Activated CD4-positive, alpha-beta T cell treated with anti-CD3 and anti-CD28 coated beads, Interleukin-2, amount 50 U/mL, for 48 hours (primary cell): Measurements from ENCODE around the gene MRPL1.
"Not testable (repeated sequence)": the region's sequence is repeated elsewhere in the genome, so short reads cannot be mapped to it uniquely, and the experiment has no call there.

Experiments used
- DNase-seq, 2 experiments: peaks; one replicate each; pipeline ENCODE4 v3.0.0-alpha.2; 2020

MRPL1 gene

DNA sequence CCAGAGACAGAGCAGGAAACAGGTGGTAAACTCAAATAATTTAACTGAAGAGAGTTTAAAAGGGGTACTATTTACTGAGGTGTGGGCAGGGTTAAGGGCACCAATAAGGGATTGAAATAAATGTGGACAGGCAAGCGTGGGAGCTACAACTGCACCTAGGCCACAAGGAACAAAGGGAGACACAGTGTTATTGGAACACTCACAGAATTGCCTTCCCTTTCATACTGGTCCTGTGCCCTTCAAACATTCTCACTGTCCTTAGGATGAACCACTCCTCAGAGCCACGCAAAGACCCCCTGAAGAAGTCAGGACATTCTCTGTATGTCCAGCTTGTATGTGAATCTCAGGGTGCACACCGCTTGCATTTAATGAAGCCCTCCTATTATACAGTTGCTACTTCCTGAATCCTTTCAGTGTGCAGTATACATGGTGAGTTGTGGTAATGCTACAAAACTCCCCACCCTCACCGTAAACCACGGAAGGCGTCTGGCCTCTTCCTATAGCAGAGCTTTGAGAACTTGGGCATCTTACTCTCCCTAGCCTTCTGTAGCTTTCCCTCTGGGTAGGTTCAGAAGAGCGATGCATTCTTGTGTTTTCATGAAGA is 9.6 kb upstream of the MRPL1 start:
- DNase-seq = peak; percentile 59 to 67

DNA sequence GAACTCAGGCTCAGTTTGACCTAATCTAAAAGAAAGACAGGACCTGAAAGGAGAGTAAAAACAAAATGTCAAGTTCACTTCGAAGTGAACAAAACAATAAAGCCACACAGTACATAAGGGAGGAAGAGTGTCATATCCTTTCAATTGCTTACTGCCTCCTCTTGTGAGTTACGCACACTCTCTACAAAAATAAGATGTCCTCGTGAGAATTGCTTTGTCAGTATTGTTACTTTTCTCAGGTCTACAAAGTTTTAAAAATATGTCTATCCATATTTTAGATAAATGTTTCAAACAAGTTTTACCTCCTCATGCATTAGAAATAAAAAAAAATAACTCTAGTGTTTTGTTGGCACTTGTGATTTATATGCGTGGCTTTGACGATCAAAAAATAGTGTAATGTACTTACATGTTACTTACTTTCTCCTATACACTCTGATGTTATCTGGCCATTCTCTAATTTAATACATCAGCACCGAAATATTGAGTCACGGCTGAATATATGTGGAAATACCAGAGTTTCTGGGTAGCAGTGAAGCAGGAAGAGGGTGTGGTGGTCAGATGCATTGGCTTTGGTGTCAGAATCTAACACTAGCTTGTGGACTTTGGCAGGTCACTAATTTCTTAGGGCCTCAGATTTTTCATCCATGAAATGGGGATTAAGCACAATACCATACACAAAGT is 8.1 kb upstream of the MRPL1 start:
- DNase-seq = peak in 1 of 2 experiments; percentile 25

DNA sequence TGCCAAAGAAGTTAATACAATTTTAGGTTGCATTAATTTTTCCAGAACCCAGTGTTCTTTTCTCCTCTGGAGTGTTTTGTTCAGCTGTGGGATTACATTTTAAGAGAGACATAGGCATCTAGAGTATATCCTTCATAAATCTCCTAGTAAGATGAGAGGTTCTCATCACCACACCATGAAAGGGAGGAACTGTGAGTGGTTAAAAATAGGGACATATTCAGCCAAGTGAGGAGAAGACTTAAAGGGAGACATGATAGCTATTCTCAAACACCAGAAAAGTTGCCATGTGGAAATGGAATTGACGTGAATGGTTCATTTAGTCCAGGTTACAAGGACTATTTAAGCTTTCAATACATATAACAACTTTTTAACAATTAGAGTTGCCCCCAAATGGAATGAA is 6.5 kb upstream of the MRPL1 start:
- no peak for DNase-seq

DNA sequence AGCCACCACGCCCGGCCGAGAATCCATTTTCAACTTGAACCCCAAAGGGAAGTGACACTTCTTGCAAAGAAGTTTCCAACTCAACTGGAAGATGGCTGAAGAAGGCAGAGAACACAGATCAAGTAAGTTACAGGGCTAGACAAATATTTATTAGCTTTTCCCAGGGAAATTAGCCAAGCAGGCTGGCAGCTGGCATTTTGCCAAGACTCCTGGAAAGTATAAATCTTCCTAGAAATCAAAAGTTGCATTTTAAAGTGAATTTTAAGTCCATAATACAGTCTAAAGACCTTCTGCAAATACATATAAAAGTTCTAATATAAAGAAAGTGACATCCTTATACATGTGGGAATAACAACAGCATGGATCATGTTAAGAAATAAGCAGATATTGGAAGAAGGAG is 3.4 kb upstream of the MRPL1 start:
- DNase-seq = no peak

DNA sequence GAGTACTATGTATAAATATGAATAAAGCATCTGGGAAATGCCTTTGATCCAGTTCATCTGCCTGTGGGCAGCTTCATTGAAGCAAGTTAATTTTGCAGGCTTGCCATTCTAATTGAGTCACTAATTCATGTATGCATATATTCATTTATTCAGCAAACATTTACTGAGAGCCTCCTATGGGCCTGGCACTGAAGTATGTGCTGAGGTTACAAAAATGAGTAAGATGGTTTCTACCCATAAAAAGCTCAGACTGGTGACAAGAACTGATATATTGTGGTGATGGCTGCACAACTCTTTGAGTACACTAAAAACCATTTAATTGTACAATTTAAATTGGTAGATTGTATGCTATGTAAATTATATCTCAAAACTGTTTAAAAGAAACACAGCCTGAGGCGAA is 1.1 kb upstream of the MRPL1 start:
- DNase-seq = no peak

DNA sequence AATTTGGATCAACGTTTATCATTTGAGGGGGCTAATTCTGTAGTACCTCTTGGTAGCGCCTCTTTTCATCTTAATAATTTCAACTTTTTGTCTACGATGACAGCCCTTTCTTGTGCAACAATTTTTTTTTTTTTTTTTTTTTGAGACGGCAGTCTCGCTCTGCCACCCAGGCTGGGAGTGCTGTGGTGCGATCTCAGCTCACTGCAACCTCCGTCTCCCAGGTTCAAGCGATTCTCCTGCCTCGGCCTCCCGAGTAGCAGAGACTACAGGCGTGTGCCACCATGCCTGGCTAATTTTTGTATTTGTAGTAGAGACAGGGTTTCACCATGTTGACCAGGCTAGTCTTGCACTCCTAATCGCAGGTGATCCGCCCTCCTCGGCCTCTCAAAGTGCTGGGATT is 711 bp downstream of the MRPL1 start:
- DNase-seq = not testable (repeated sequence)

DNA sequence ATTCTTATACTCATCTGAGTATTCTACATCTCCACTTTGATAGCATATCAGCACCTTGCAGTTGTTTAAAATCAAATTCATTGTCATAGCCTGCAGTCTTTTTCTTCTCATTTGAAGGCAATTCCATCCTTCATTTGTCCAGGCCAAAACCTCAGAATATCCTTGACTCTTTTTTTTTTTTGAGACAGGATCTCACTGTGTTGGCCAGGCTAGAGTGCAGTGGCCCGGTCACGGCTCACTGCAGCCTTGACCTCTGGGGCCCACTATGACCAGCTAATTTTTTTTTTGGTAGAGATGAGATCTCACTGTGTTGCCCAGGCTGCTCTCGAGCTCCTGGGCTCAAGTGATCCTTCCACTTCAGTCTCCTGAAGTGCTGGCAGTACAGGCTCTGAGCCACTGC is 2.6 kb downstream of the MRPL1 start:
- DNase-seq = no peak

DNA sequence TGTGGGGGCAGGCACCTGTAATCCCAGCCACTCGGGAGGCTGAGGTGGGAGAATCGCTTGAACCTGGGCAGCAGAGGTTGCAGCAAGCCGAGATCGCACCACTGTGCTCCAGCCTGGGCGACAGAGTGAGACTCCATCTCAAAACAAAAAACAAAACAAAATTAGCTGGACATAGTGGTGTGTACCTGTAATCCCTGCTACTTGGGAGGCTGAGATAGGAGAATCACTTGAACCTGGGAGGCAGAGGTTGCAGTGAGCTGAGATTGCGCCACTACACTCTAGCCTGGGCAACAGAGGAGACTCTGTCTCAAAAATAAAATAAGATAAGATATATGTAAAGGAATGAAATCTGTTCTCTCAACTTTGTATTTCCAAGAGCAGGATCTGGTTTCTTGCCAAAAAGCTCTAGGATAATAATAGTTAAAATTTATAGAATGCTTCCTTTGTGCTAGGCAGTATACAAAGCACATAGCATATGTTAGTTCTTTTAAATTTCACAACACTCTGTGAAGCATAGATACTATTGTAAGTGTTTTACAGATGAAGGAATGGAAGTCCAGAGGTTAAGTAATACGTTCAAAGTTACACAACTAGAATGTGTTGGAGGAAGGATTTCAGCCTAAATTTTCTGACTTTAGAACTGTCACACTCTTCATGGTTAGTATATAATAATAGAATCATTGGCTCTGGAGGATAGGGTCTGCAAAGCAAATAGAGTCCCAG is 10.3 kb downstream of the MRPL1 start:
- DNase-seq = no peak

DNA sequence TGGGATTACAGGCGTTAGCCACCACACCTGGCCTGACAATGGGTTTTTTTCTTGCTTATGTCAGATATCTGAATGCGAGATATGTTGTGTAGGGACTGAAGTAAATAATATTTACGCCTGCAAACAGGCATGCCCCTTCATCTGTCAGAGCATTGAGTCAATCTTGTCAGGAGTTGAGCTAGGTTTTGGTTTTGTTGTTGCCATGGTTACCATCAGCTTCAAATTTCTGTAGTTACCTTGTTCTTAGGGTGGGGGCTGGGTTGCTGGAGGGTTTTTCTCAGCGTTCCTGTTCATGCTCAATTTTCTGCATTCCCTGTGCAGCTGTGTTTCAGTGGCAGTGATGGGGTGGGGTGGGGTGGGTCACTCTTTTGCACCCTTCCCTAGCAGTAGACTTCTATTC is 14.5 kb downstream of the MRPL1 start:
- no peak for DNase-seq

DNA sequence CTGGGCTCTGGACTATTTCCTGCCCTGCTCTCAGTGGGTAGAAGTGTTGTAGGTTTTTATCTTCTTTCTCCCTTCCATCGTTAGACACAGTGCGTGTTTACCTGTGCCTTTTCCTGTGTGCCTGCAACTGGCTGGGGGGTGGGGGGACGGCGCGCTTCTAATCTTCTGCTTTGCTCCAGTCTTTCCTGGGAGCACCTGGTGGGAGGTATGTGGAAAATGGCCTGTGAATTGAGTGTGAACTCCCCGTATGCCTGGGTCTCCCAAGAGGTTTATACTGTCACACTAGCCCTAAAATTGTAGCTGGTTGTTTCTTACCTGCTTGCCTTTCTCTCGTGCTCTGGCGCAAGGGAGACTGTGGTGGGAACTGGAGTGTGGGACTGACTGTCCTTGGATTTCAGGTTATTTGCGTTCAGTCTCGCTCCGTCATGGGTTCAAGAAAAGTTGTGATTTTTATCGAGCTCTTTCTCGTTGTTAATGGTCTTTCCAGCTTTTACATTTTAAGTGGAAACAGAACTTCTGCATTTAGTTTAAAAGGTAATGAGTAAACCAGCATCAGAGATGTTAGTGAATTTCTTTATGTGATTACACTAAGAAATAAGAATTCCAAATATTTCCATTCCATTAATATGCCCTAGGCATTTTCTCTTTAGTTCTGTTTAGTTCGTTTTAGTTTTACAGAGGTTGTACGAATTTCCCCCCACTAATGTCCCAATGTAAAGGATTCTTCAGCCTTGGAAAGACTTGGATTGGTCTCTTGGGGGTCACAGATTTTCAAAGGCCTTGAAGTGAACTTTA is 15.3 kb downstream of the MRPL1 start:
- DNase-seq = no peak

DNA sequence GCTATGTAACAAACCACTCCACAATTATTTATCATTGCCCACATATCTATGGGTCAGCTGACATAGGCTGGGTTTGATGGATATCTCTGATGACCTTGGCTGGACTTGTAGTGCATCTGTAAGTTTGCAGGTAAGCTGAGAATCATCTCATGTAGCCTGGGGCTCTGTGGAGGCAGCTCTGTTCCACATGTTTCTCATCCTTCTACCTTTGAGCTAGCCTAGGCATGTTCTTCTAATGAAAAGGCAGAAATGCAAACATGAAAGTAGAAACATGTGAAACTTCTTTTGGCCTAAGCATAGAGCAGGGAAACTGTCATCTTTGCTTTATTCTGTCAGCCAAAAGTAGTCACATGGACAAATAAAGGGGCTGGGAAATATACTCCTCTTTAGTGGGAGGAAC is 18.2 kb downstream of the MRPL1 start:
- no peak for DNase-seq

DNA sequence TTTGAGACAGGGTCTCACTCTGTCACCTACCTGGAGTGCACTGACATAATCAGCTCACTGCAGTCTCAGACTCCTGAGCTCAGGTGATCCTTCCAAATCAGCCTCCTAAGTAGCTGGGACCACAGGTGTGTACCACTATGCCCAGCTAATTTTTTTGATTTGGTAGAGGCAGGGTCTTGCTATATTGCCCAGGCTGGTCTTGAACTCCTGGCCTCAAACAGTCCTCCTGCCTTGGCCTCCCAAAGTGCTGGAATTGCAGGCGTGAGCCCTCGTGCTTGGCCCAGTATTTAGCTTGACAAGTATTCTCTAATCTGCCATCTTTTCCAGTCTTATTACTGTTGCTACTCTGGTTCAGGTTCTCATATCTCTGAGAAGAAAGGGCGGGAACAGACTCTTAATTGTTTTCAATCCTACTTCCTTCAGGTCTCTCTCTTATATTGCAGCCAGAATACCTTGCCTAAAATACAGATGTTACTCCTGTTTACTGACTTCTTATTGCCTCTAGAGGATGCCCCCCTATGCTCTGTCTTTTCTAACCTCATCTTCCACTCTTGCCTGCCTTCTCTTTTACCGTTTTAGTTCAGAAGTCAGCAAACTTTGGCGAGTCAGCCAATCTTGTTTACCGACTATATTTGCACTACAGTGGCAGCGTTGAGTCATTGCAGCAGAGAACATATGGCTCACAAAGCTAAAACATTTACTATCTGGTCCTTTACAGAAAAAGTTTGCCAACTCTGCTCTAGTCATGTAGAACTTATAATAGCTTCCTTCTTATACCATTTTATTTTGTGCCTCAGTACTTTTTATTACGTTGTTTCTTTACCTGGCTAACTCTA is 19.0 kb downstream of the MRPL1 start:
- DNase-seq = no peak

DNA sequence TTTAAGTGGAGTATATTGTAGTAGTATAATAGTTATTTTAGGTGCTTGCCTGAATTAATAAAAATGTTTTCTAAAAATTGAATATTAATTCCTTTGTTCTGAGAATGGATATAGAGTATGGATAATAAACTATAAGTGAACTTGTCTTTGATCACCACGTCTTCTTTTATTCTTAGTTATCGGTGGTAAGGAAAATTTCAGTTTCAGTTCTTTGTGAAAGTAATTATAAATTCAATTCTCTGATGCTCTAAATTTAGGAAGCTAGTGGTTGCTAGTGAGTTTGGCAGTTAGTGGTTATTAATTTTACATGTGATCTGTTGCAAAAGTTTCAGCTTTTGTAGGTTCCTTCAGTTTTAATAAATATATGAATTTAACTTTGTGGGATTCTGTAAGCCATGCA is 30.8 kb downstream of the MRPL1 start:
- no peak for DNase-seq

DNA sequence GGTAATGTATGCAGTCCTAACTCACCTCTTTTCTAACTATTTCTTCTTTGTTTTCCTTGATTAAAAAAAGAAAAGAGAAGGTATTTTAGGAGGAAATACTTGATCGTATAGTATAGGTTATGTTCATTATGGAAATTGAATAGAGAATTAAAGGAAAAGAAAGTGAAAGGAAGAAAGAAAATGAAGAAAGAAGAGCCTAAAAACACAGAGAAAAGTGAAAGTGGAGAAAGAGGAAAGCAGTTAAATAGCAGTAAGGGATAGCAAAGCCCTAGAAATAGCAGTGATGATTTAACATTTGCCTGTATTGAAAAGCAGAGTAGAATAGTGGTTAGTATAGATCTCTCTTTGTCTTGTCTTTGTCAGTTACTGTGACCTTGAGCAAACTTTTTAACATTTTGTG is 37.0 kb downstream of the MRPL1 start:
- no peak for DNase-seq

DNA sequence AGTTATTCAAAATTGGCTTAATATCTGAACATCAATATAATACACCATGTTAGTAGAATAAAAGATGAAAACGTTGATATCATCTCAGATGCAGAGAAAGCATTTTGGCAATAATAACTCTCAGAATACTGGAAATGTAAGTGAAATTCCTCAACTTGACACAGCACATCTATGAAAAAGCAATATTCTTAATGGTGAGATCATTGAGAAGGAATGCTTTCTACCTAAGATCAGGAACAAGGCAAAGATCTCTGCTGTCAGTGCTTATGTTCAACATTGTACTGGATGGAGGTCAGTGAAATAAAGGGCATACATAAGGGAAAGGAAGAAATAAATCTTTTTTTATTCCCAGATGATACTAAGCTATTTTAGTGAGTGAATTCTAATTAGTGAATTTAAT is 40.6 kb downstream of the MRPL1 start:
- DNase-seq = no peak

DNA sequence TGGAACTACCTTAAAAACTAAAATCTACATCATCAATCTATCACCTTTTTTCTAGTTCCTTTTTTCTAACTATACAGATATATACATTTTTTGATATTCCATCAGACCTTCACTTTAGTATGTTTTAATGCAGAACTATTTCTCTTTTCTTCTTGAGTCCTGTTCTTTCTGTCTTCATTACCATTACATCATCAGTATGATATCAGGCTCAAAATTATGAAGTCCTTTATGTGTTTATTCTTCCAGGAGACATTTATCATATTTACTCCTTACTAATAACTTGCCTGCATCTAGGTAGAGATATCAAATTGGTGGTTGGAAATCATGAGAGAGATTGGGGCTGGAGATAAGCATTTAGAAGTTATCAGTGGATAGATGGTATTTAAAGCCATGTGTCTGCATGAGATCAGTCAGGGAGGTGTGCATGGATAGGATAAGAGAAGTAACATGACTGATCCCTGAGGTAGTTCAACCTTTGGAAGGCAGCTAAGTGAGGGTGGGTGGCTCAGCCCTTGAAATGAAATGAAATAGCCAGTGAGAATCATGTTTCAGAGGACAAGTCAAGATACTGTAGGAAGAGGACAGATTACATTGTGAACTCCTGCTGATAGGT is 43.1 kb downstream of the MRPL1 start:
- DNase-seq = no peak

DNA sequence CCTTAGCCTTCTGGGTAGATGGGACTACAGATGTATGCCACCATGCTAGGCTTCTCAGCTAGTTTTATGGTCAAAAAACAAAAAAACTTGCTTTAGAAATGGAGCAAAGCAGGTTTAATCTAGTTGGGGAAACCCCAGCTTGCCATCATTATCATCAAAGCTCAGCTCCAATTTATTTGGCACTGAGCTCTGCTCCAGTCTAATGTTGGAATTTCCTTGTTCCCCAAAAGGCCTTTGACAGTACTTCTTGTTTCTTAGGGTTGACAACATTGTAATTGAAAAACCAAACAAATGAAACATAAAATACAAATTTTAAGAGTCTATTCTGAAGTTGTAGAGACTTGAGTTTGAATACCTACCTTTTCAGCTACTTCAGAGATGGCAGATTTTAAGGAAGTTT is 48.0 kb downstream of the MRPL1 start:
- DNase-seq = no peak

DNA sequence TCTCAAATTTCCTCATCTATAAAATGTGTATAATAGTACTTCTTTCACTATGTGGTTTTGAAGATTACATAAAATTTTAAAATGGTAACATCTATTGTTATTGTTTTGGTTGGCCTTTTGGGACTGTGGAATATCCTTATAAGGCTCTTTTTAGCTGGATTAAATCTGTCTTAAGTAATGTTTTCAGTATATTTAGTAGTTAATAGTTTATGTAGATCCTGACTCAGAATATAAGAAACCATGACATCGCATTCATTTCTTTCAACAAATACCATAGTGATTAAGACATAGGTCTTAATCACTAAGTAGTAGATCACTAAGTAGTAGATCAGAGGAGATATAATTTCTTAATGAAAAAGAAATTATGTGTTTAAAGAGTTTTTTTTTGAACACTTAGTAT is 48.5 kb downstream of the MRPL1 start:
- DNase-seq = no peak

DNA sequence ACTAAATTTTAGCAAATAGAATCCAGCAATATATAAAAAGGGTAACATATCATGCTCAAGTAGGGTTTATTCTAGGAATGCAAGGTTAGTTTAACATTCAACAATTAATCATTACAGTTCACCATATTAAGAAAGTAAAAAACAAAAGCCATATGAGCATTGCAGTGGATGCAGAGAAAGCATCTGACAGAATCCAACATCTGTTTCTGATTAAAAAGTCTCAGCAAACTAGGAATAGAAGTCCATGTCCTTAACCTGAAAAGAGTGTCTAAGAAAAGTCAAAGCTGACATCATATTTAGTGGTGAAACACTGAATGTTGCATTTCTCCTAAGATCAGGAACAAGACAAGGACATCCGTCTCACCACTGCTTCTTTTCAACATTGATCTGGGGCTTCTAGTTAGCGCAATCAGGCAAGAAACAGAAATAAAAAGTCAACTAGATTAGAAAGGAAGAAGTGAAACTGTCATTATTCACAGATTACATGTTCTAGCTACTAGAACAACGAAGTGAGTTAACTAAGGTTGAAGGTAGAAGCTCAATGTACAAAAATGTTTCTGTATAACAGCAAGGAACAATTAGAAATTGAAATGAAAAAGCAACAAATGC is 49.3 kb downstream of the MRPL1 start:
- no peak for DNase-seq

DNA sequence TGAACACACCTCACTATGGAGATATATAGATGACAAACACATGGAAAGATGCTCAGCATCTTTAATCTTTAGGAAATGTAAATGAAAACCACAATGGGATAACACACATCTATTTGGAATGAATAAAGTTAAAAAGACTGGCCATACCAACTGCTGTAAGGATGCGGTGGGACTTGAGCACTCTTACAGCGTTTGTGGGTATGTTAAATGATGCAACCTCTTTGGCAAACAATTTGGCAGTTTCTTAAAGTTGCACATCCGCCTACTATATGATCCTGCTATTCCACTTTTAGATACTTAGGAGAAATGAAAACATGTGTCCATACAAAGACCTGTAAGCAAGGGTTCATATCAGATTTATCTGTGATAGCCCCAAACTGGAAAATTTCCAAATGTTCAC is 50.7 kb downstream of the MRPL1 start:
- no peak for DNase-seq

DNA sequence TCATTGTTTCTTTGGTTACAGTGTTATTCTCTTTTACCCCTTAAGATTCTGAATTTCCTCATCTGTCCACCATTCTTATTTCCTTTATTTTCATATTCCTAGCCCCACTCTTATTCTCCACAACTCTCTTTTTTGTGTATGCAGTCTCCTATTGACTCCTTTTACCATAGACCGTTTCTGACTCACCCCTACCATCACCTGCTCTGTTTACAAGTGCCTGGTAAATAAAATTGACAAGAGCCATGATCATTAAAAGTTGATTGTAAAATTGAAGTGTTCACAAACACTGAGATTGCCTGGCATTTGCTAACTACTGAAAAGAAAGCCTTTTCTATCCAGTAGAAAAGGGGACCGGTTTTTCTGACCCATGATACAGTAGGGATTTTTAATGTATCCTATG is 54.4 kb downstream of the MRPL1 start:
- no peak for DNase-seq

DNA sequence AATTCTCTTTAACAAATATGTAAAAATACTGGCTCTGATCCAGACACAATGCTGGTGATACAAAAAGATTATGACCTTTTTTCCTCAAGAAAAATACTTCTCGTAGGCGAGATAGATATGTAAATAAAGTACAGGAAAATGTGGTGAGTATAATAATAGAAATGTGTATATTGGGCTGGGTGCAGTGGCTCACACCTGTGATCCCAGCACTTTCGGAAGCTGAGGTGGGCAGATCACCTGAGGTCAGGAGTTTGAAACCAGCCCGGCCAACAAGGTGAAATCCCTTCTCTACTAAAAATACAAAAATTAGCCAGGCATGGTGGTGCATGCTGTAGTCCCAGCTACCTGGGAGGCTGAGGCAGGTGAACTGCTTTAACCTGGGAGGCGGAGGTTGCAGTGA is 55.0 kb downstream of the MRPL1 start:
- DNase-seq = no peak
